EL (cell line): Measurements from ENCODE around the gene ZNF76.

ENCODE experiments used
- DNase-seq: peaks from one replicate; pipeline ENCODE4 v3.0.0-alpha.2; 2016

The ZNF76 gene

DNA sequence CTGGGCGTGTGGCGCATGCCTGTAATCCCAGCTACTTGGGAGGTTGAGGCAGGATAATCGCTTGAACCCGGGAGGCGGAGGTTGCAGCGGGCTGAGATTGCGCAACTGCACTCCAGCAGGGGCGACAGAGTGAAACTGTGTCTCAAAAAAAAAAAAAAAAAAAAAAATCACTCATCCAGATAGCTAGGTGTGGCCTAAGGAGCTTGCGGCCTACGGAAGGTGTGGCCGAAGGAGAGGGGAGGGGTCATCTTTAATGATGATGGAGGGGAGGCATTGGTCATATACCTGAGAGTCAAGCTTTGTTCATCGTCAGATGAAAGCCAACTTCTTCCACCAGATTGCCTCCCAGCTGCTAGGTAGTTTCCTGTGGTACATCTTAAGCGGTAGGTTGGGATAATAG lies 82.0 kb downstream of the ZNF76 start:
- no peak for DNase-seq

DNA sequence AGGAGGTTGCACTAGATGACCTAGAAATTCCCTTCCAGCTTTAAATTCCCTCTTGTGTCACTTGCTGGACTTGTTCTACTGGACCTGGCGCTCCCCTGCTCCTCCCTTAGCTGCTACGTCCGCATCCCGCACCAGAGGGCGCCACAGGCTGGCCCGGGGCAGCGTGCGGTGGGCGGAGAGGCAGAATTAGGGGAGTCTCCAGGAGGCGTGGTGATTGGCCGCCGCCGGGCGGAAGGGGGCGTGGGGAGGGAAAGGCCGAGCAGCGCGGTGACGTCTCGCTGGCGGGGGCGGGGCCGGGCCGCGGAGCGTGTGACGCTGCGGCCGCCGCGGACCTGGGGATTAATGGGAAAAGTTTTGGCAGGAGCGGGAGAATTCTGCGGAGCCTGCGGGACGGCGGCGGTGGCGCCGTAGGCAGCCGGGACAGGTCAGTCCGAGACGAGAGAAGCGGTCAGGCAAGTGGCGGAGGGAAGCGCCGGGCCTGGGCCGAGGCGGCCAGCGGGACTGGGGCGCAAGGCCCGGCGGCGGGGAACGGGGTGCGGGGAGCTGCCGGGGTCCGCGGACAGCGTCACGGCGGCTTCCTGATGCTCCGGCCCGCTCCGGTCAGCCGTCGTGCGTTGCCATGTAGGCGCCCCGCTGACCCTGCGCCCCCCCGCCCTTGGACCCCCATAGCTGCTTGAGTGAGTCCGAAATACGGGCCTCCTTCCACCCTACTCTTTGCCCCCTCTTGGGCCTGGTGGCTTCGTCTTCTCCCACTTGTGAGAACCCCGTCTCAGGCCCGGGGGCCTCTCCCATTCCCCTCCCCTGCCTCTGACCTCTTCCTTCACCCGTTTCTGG lies 82.9 kb downstream of the ZNF76 start, which contains the start of gene PPARD:
Gene PPARD (plus strand): TSS at position 301 of the 834 bp plus-strand sequence. CDS start 68,530 bp downstream, outside the sequence.
- peak; percentile 96 for DNase-seq

DNA sequence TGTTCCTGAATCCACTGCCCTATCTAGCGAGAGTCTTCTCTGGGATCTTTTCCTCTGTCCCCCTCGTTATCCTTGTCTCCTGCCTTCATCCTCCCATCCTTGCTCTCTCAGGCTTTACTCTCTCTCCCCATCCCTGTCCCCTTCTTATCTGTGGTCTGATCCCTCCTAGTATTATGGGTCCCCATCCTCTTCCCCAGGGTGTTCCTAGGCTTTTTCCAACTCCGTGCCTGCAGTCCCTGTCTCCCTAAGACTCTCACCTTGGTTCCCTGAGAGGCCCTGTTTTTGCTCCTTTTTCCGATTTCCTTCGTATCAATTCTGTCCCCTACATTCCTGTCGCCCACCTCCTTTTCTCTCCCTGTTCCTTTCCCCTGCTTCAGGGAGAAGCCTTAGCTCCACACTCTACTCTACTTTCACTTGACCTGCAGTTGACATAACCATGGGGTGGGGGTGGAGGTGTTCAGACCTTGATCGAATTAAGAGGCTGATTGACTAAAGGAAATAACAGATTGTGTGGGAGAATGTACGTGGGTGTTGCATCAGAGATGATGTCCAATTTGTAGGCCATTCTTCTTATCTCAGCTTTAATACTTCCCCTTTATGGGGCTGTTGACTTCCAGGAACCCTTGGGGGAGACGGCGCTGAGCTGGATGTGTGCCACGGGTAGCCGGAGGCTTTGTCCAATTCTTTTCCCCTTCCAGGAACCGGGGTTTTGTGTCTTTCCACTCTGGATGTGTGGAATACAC lies 83.7 kb downstream of the ZNF76 start:
- DNase-seq, result peak; percentile 49

DNA sequence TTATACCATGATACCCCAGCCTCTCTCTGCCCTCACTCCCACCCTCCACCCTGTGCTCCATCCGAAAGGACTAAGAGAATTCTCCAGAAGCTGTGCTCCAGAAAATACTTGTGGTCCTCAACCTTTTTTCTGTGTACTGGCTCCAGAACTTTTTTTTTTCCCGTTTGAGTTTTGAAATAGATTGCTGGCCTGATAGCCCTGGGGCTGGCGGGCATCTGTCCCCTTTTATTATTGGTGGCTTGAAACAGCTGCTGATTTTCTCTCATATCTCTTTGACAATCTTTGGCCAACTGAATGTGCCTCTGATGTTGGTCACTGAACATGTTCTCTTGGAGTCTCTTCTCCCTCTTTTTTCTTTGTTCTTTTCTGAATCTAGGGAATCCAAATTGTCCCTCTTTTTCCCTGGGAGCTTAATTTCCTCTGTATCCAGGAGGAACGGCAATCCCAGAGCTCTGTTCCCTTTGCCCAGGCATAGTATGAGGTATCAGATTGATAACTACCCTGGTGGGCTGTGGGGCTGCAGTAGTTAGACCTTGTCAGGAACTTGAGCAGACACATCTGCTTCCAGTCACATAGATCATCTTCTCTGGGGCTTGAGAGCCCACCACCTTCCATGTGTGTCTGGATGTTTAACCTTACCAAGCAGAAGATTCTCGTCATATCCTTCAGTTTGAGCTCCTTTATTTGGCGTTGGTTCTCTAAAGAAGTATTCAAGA lies 84.5 kb downstream of the ZNF76 start:
- DNase-seq, result no peak
